ENCODE results near the gene ZNF827. TPM values are rescaled to one million over a fixed set of nuclear protein-coding genes. Genes with fewer than 3 reads are reported as not detected.

ZNF827 gene
- total and polyA plus RNA-seq, 11 donors = 4.5 to 30.1 (median 18.1) TPM

- DNase-seq (no peak), ATAC-seq (no peak)
- Histone ChIP-seq H3K36me3 (no peaks in the 10 kb centered on the region), H3K27ac (no peak overlapping the region), H3K4me1 (no peaks in the 10 kb centered on the region), H3K27me3 (peaks cover 0 to 3% (median 0%) of the 10 kb centered on the region in 9 donors), H3K9me3 (no peaks in the 10 kb centered on the region), H3K4me3 (no peak overlapping the region)
- no peak for TF ChIP-seq POLR2A (IDR thresholded peaks at IDR 0.05)
- TF ChIP-seq CTCF (IDR thresholded peaks at IDR 0.05) = no peak
- intact Hi-C loops (cut with DNase I) = loop anchor here in 2 of 10 donors (10.0 kb wide), 2 partner anchors 90 to 230 kb away; partner anchors contain the start of gene LSM6 (in 1 of the 2)
- WGBS, 4 donors = 94 to 96% (median 94%) methylated on average over 2 of the region's 2 CpGs
Measured at GRCh38 chr4:145944886-145945285, 6.3 kb upstream of the ZNF827 start.

GRCh38 chr4:145939856-145940255, 1.2 kb upstream of the ZNF827 start:
- Histone ChIP-seq H3K27me3 (no peaks in the 10 kb centered on the region), H3K9me3 (no peaks in the 10 kb centered on the region), H3K4me3 (no peak overlapping the region), H3K36me3 (no peaks in the 10 kb centered on the region), H3K27ac (no peak overlapping the region), H3K4me1 (peaks cover 0 to 18% (median 11%) of the 10 kb centered on the region in 12 donors)
- no peak for ATAC-seq
- no peak for DNase-seq
- TF ChIP-seq CTCF (IDR thresholded peaks at IDR 0.05) (no peak), POLR2A (IDR thresholded peaks at IDR 0.05) (no peak)
- intact Hi-C loops (cut with DNase I) = loop anchor here in 8 of 10 donors (2.0 to 10.0 kb wide), 14 partner anchors 53 to 325 kb away; partner anchors contain the start of genes LSM6 (in 3 of the 8) and MMAA (in 3 of the 8)

GRCh38 chr4:145939441-145939750, 773 bp upstream of the ZNF827 start:
- Histone ChIP-seq H3K36me3 (no peaks in the 10 kb centered on the region), H3K27ac (peak overlapping the region in 2 of 12 donors; percentile 24 to 93), H3K4me3 (peak overlapping the region in 5 of 12 donors; percentile 78 to 93 (median 86)), H3K4me1 (peaks cover 0 to 22% (median 15%) of the 10 kb centered on the region in 12 donors), H3K27me3 (no peaks in the 10 kb centered on the region), H3K9me3 (no peaks in the 10 kb centered on the region)
- TF ChIP-seq POLR2A (IDR thresholded peaks at IDR 0.05) = no peak
- no peak for TF ChIP-seq CTCF (IDR thresholded peaks at IDR 0.05)
- no peak for ATAC-seq
- WGBS, 4 donors = 41 to 68% (median 58%) methylated on average over 2 of the region's 2 CpGs
- intact Hi-C loops (cut with DNase I) = loop anchor here in 7 of 10 donors (2.0 to 10.0 kb wide), 13 partner anchors 52 to 325 kb away; partner anchors contain the start of genes MMAA (in 3 of the 7) and LSM6 (in 2 of the 7)
- no peak for DNase-seq

GRCh38 chr4:145937971-145938611, 532 bp downstream of the ZNF827 start:
- Histone ChIP-seq H3K9me3 (no peaks in the 10 kb centered on the region), H3K4me1 (peaks cover 0 to 30% (median 19%) of the 10 kb centered on the region in 12 donors), H3K4me3 (peak overlapping the region; percentile 70 to 93 (median 80)), H3K27ac (peak overlapping the region; percentile 79 to 99 (median 96)), H3K36me3 (no peaks in the 10 kb centered on the region), H3K27me3 (no peaks in the 10 kb centered on the region)
- 0 to 1% (median 1%) methylated on average over 18 of the region's 18 CpGs for WGBS, 4 donors
- intact Hi-C loops (cut with DNase I) = loop anchor here in 8 of 10 donors (2.0 to 10.0 kb wide), 15 partner anchors 51 to 323 kb away; partner anchors contain the start of genes MMAA (in 3 of the 8) and LSM6 (in 2 of the 8)
- peak in 2 of 5 donors; percentile 10 to 31 for DNase-seq
- TF ChIP-seq POLR2A (IDR thresholded peaks at IDR 0.05) (no peak), CTCF (IDR thresholded peaks at IDR 0.05) (no peak)
- peak in 1 of 4 donors; percentile 12 for ATAC-seq
